LoVo (cell line): ENCODE data around the gene QRFPR.
"Not testable (repeated sequence)": the region's sequence is repeated elsewhere in the genome, so short reads cannot be mapped to it uniquely, and the experiment has no call there.

ENCODE experiments used
- DNase-seq: peaks from one replicate; pipeline ENCODE4 v3.0.0-alpha.2; 2016; ENCODE audit warnings: low spot score

The QRFPR gene

DNA sequence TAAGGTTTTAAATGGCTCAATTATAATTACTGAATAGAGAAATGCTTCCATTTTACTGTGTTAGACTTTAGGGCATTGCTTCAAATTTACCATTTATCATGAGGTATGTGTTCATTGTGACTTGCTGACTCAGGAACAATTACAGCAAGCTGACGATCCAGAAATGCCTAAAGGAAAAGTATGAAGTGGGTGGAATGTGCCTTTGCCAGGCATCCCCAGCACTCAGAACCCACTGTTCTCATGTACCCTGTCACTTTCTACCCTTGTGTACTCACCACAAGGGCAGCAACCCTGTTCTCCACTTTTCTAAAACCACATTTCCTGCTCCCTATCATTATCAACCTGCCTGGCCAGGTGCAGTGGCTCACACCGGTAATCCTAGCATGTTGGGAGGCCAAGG is 41.5 kb downstream of the QRFPR start:
- DNase-seq: no peak

- no peak for DNase-seq
Observed at GRCh38 chr4:121338518-121338917, 42.3 kb downstream of the QRFPR start.

DNA sequence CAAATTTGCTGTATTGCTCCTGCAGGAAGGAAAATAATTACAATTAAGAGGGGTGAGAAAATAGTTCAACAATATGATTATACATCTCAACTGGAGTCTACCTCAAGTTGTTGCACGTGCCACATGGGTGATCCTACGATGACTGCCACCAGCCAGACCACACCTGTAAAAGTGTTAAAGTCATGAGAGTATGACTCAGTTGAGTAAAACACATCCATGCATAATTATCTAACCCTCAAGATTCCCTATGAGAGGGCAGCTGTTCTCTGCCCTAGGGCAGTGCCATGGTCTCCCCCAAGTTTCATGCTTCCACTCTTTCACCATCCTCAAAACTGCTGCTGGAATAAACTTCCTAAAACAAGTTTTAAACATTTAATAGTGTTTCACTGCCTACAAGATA is 44.1 kb downstream of the QRFPR start:
- no peak for DNase-seq

DNA sequence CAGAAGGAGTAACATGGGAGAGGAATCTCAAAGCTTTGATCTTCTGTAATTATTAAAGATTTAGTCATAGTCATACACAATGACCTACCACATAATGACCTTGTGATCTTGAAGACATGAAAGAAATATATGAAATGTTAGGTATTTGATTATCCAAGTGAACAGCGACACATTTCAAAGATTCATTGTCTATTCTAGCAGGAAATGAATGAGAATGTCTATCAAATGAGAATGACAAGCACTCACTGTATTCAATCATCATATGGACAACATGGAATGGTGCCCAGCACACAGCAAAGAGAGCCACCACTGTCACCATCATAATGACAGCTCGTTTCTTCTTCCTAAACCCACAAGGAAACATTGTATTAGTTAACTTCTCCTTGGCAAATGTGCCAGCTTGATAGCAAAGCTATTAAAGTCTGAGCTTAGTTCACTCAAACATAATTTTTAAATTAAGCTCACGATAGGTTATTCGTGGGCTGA is 50.6 kb downstream of the QRFPR start:
- no peak for DNase-seq

- no peak for DNase-seq
Observed at GRCh38 chr4:121326597-121326996, 54.2 kb downstream of the QRFPR start.

- DNase-seq: no peak
Observed at GRCh38 chr4:121324331-121324730, 56.5 kb downstream of the QRFPR start.

- DNase-seq: no peak
Observed at GRCh38 chr4:121321466-121321865, 59.4 kb downstream of the QRFPR start.

DNA sequence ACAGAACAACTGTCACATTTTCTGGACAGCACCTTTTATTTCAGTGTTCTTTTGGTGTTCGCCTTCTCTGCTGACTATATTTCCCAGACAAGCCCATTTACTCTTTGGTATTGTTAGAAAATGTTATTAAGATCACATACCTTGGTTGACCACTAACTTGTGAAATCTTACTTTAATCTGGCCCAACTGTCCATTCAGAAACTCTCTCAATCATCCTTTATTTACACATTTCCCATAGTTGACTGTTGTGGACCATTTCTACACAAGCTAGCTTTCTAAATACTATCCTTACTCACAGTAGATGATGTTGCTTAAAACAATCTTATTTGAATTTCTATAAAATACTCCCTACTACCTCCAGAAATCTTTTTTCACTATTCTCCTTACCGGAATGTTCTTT is 64.7 kb downstream of the QRFPR start:
- DNase-seq: no peak

DNA sequence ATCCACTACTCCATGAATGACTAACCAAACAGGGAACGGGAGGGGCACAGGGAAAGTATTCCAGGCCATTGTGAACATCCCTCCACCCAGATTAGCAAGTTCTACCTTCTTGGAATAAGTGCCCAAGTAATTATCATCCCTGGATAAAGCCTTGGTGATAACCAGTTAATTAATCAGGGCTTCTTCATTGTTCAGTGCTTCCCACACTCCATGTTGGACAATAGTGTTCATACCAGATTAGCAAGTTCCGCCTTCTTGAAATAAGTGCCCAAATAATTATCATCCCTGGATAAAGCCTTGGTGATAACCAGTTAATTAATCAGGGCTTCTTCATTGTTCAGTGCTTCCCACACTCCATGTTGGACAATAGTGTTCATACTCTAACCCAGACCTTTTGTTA is 67.4 kb downstream of the QRFPR start:
- not testable (repeated sequence) for DNase-seq

DNA sequence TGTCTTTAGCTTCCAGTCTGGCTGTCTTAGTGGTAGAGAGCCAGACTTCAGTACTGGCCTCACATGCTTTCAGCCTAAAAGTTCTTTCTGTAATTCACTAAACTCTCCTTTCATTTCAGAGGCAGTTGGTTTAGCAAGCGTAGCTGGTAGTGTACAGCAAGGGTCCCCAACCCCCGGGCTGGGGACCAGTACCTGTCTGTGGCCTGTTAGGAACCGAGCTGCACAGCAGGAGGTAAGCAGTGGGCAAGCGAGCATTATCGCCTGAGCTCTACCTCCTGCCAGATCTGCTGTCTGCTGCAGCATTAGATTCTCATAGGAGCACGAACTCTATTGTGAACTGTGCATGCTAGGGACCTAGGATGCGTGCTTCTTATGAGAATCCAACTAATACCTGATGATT is 72.0 kb downstream of the QRFPR start:
- DNase-seq: no peak

DNA sequence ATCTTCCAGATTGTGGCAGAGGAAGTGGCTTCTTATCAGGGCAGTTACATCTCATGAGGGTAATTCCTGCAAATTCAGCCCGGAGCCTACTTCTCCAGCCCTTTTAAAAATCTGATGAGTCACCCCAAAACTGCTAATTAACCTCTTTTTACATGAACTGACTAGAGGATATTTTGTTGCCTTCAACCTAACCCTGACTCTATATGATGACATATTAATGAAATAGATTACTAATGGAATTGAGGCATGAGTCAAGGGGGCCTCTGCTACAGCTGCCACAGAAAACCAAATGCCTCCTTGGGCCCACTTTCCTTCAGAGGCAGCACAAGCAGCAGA is 72.5 kb downstream of the QRFPR start:
- no peak for DNase-seq

DNA sequence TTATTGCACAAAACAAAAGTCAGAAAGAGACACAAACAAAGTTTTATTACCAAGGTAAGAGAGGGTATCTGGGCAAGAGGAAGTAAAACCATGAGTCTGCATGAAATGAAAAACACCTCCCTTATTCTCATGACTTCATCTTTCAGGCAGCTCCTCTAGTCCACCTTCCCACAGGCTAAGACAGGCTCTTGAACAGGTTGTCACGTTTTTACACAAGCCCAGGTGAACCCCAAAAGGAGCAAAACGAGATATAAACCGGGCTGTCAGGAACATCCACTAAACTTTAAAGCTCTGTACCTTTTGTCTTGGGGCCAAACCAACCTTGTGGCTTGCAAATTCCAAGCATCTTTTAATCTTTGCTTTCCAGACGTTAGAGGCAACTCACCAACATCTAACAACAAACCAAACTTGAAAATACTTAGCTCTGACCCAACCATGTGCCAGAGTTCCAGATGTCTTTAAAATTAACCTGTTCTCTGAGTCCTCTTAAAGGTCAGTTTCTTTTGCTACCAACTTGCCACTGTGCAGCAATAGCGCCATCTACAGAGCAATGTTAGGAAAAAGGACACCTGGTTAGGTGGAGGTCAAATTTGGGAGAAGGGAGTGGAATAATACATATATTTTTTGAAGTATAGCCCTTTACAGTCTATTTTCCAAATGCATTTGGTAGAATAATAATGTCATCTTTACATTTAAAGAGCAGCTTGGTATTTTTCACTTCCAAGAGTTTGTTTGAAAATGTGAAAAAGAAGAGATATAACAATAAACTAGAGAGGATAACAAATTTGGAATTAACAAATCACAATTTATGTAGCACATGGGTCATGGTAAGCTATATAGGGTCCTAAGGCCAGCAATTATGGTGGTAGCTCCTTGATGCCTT is 73.1 kb downstream of the QRFPR start:
- peak; percentile 45 for DNase-seq

GRCh38 chr4:121306931-121307330 is 73.9 kb downstream of the QRFPR start:
- DNase-seq: no peak

DNA sequence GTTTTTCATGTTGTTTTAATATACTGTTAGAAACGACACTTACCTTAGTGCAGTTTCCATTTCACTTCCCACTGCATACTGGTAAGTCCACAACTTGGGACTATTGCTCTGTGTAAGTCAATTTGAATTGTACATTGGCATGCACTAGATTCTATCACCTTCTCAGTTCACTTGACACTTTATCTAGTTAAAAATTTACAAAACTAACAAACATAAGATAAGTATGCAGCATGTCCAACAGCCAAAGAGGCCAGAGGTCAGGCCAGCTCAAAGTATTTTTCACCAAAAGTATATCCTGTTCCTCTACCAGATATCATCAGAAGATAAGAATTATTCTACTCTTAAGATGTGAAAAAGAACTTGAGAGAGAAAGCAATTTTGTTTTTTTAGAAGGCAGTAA is 75.9 kb downstream of the QRFPR start:
- no peak for DNase-seq

DNA sequence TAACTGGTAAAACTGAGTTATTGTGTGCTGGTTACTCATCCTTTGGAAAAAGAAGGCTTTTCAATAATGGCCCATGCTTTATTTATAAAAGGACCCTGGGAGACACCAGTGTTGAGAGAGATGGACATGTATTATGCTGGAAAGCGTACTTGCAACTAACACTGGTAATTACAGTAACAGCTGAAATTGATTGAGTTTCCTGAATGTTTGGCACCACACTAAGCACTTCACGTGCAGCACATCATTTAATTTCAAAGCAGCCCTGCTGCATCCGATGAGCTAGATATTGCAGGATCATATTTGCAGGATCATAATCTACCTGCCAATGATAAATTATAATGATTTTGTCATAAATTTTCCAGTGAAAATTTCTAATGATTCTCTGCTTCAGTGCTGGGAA is 81.5 kb downstream of the QRFPR start:
- DNase-seq: no peak

- no peak for DNase-seq
Observed at GRCh38 chr4:121283319-121283718, 97.5 kb downstream of the QRFPR start.

- DNase-seq: no peak
Observed at GRCh38 chr4:121280425-121280824, 100.4 kb downstream of the QRFPR start.

DNA sequence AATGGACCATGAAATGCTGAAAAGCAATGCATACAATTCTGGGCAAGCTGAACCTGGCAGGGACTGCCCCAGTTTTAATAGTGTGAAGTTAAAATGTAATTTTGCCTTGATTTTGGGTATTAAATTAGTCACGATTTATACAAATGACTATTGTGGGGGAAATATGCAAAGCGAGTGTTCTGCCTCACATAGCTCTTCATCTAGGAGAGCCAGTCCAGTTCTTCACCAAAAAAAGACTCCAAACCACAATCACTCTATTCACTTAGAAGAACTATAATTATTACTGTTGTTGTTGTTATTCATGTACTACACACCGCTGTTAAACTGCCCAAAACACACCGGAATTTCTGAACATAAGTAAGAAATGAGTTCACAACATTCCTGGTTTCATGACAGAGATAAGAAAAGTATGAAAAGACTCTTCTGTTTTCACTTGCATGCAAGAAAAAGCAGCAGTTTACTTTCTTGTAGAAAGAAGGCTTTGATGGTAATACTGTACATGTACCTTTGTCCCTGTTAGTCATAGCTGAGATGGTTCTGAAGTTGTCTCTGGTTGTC is 101.9 kb downstream of the QRFPR start:
- no peak for DNase-seq
